Astrocyte of the hippocampus (primary cell): ENCODE data around the gene ANKRD13B.

Source experiments
- DNase-seq: peaks from one replicate; pipeline ENCODE4 v3.0.0; 2011; ENCODE audit warnings: low read depth, low spot score

Gene ANKRD13B

GRCh38 chr17:29581583-29582253 is 11.2 kb upstream of the ANKRD13B start:
- no peak for DNase-seq

DNA sequence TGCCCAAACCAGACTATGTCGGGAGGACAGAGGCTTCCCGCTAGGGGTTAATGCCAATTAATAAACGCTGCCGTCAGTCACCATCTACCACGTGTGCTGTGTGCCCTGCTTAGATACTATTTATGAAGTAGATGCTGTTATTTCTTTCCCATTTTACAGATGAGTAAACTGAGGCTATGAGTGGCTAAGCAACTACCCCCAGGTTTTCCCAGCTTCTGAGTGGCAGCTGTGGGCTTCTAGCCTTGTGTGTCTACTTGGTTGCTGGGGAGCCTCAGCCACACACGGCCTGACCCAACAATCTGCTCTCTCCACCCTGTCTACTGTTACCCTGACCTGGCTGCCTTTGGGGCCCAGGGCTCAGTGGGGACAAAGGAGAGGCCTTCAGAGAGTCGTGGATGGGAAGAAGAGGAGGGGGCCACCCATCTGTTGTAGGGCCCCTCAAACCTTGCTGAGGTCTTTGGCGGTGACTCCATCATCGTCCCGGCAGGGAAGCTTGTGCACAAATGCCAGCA is 10.6 kb upstream of the ANKRD13B start:
- no peak for DNase-seq

DNA sequence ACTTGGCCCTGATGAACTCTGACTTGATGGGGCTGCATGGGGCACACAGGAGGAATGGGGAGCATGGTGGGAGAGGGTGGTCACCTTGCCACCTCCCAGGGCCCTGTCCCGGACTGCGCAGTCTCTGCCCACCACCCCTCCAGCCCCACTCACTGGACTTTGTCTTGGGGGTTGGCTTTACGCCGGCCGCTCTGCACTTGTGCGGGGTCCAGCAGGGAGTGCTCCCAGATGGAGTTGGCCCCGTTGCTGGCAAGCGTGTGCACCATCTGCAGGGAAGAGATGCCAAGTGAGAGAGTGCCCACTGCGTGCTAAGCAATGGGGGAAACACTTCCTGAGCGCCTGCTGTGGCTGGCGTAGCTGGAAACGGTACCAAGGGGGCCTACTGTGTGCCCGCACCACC is 10.2 kb upstream of the ANKRD13B start:
- no peak for DNase-seq

- no peak for DNase-seq
Measured at GRCh38 chr17:29583324-29584248, 9.3 kb upstream of the ANKRD13B start.

GRCh38 chr17:29584452-29585079 is 8.4 kb upstream of the ANKRD13B start:
- no peak for DNase-seq

DNA sequence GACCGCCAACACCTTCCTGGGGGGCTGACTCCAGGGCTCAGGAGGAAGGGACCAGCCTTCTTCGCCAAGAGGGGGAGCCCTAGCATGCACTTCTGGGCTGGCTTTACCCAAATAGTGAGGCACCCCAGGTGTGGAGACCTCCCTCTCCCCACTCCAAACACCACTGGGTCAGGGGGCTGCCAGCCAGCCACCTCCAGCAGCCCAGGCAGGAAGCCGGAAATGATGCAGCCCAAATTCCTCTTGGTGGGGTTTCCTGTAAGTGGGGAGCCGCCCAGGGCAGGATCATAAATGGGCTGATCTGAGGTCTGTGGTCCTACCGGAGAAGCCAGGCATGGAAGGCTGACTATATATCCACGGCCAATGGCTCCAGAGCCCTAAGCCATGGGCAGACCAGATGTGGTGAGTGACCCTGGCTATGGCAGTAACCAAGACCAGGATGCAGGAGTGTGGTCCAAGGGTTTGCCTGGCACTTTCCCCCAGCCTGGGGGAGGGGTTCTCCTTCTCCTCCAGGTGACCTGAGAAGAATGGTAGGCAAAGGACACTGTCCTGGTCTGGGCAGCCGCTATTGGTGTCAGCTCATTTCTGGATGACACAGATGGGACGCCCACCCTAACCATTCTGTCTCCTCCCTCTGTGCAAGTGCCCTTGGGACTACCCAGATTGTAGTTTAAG is 7.7 kb upstream of the ANKRD13B start:
- DNase-seq: no peak

DNA sequence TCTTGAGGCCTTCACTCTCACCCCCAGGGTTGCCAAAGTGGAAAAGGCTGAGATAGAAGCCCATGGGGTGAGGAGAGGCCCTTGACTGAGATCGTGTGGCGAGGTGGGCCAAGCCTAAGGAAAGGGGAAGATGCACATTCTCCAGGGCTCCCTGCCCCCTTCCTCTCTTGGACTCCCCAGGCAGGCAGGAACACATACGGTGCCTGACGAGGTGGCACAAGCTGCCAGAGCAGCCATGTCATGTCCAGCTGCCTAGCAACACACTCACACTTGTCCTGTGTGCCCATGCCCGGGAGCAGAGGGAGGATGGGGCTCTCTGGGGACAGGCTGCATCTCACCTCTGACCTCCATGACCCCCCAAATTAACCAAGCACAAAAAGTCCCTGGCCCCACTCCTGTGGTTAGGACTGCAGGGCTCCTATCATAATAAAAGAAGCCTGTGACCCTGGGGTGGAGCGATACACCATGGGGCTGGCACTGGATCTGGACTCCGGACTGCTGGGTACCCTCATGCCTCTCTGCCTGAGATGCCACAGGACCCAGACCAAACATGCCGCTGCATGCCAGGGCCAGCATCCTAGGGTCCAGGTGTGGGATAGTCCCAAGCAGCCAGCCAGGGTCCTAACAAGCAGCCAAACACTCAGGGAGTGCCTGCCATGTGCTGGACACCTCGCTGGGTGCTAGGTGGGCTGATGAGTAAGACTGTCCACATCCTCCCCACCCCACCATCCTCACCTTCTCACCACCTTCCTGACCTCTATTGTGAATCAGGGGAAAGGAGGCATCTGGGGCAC is 6.1 kb upstream of the ANKRD13B start:
- DNase-seq: no peak

DNA sequence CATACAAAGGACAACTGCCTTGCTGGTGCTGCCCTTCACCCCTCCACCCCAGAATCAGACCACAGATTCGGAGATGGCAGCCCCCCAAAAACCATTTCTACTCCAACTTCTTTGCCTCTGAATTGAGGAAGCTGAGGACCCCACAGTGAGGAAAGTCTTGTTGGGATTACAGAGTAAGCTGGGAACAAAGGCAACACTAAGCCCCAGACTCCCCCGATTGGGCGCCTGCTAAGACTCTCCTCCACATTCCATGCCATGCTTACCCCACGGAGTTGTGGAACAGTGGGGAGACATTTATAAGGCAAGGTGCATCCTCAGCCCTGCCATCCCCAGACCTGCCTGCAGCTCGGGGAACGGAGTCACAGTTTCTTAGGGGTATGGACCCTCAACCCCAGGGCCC is 5.3 kb upstream of the ANKRD13B start:
- no peak for DNase-seq

DNA sequence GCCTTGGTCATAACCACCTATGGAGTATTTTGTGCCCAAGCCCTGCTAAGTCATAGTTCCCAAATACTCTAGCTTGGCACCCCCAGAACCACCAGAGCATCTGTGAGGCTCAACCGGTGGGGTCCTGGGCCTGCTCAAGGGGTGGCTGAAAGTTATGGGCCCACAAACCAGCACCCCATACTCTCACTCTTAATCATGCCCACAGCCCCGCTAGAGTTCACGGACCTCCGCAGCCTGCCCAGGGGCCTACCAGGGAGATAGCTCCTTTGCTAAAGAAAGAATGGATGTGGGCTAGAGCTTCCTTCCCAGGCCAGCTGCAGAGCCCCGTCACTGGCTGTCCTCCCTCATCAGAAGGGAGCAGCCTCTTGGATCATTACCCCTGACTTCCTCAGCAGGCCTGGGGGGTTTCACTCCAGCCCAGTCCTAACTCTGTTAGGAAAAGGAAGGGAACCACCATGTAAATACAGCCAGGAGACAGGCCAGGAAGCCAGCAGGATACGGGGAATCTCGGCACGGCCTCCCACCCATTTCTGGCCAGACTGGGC is 4.8 kb upstream of the ANKRD13B start:
- no peak for DNase-seq

- DNase-seq: peak; percentile 61
Measured at GRCh38 chr17:29588562-29589411, 4.1 kb upstream of the ANKRD13B start.

- peak; percentile 96 for DNase-seq
Measured at GRCh38 chr17:29589524-29590410, 3.2 kb upstream of the ANKRD13B start, which contains the start of gene GIT1. GIT1 (minus strand) TSS chr17:29589648; CDS start chr17:29589378, 270 bp downstream.

- DNase-seq: peak; percentile 68
Measured at GRCh38 chr17:29590411-29591145, 2.4 kb upstream of the ANKRD13B start.

- peak; percentile 81 for DNase-seq
Measured at GRCh38 chr17:29591146-29591736, 1.7 kb upstream of the ANKRD13B start.

DNA sequence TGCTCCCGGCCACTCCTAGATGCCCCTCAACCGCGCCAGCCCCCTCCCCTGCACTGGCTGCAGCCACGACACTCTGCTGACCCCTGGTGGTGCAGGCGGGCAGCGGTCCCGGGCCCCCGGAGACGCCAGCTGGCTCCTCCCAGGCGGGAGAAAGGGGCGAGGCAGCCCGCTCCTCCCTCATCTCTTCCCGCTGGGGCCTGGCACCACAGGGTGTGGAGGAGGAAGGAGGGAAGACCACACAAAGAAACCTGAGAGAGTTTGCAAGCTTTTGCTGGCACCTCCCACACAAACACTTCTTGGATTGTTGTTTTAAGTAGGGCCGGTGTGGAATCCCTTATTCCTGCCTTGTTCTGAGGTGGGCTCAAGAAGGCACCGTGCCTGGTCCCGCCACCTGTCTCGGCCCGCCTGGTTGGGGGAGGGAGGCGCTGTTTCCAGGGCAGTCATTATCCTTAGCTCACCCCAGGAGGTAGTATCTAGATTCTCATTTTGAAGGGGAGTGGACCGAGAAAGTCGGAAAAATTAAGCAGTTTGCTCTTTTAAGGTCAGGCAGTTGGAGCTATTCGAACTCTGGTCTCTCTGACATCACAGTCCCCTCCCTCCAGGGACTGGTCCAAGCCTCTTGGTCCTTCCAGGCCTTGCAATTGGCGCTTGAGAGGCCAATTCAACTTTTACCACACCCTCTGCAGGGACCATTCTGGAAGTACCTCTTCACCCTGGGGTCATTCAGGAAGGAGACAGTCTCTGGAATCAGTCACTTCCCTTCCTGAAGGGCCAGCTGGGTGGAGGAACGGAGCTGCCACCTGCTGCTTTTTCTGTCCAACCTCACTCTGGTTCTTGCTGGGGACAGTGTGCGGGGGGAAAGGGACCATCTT is 959 bp upstream of the ANKRD13B start:
- peak; percentile 97 for DNase-seq

DNA sequence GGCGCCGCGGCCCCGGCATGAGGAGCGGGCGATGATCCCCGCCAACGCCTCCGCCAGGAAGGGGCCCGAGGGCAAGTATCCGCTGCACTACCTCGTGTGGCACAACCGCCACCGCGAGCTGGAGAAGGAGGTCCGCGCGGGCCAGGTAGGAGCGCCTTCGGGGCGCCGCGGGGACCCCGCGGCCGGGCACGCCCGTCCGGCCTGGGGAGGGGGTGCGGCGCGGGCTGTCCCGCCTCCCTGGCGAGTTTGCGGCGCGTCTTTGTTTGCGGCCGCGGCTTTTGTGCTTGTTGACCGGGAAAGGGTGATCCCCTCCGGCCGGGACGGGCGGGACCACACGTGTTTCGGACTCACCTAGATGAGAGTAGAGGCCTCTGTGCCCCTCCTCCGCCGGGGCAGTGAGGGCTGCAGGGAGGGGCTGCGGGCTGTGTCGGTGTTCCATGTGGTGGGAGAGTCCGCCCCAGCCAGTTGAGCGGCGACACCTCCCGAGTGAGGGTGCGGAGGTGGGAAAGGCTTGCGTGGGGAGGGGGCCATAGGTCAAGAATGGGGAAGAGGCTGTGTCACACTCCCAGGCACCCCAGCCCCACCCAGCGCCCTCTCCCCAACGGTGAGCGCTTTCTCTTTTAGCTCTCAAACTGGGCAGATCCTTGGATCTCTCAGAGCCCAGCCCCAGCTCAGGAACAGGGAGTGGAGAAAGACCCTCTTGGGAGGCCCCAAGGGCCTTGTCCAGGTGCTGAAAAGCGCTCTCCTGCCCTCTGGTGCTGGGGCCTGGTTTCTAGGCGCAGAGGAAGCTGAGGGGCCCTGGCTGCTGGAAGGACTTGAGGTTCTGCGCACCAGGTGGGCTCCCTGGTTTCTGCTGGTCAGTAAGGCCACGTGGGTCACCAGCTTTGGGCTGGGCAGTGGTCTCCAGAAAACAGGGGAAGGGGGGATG is 923 bp downstream of the ANKRD13B start:
- DNase-seq: peak; percentile 66
